HEK293T (cell line): ENCODE data around the gene GSTM3.
A peak's percentile ranks its signal among the peaks of the same experiment; 100 is the strongest.

Source experiments
- CTCF ChIA-PET: fragments of 350-600 bp; formaldehyde crosslinking; extraction: SDS; loops from one replicate; lab custom pipeline; 2021; ENCODE audit warnings: antibody characterized with exemption, inconsistent platforms; lab: Yijun Ruan, JAX
- POLR2A ChIA-PET: fragments of 350-600 bp; formaldehyde crosslinking; extraction: SDS; loops from one replicate; lab custom pipeline; 2020; ENCODE audit warnings: antibody characterized with exemption, inconsistent platforms; lab: Yijun Ruan, JAX
- DNase-seq: peaks from one replicate; pipeline ENCODE4 v3.0.0; 2012; ENCODE audit warnings: mixed read lengths; ENCODE audit errors: extremely low spot score
- ARNT ChIP-seq: fragments of 450-650 bp; IDR thresholded peaks from 2 replicates; pipeline ENCODE4 v1.6.1; 2017; ENCODE audit warnings: mild to moderate bottlenecking
- BHLHE40 ChIP-seq: fragments of 450-650 bp; IDR thresholded peaks from 2 replicates; pipeline ENCODE4 v1.6.1; 2016; ENCODE audit warnings: mild to moderate bottlenecking, moderate library complexity, borderline replicate concordance
- CTBP1 ChIP-seq: fragments of 450-650 bp; IDR thresholded peaks from 2 replicates; pipeline ENCODE4 v1.6.1; 2016; ENCODE audit warnings: borderline replicate concordance
- ELF4 ChIP-seq: fragments of 450-650 bp; IDR thresholded peaks from 2 replicates; pipeline ENCODE4 v1.6.1; 2017; ENCODE audit warnings: antibody characterized with exemption
- FOXA1 ChIP-seq: fragments of 450-650 bp; IDR thresholded peaks from 2 replicates; pipeline ENCODE4 v1.6.1; 2016; ENCODE audit warnings: mild to moderate bottlenecking
- FOXK2 ChIP-seq: fragments of 450-650 bp; IDR thresholded peaks from 2 replicates; pipeline ENCODE4 v1.6.1; 2016; ENCODE audit warnings: mild to moderate bottlenecking
- FOXM1 ChIP-seq: fragments of 450-650 bp; IDR thresholded peaks from 2 replicates; pipeline ENCODE4 v1.6.1; 2017; ENCODE audit warnings: mild to moderate bottlenecking, borderline replicate concordance
- HDGF ChIP-seq: fragments of 450-650 bp; IDR thresholded peaks from 2 replicates; pipeline ENCODE4 v1.6.1; 2017; ENCODE audit warnings: antibody characterized with exemption, borderline replicate concordance
- L3MBTL2 ChIP-seq: fragments of 450-650 bp; conservative IDR thresholded peaks from 2 replicates; pipeline ENCODE4 v1.6.1; 2016; ENCODE audit warnings: mild to moderate bottlenecking
- LEF1 ChIP-seq: fragments of 450-650 bp; IDR thresholded peaks from 2 replicates; pipeline ENCODE4 v1.6.1; 2017; ENCODE audit warnings: mild to moderate bottlenecking, borderline replicate concordance
- NFRKB ChIP-seq: fragments of 450-650 bp; IDR thresholded peaks from 2 replicates; pipeline ENCODE4 v1.6.1; 2016; ENCODE audit warnings: mild to moderate bottlenecking, moderate library complexity
- SP1 ChIP-seq: fragments of 450-650 bp; IDR thresholded peaks from 2 replicates; pipeline ENCODE4 v1.6.1; 2017
- SUZ12 ChIP-seq: fragments of 450-650 bp; IDR thresholded peaks from 2 replicates; pipeline ENCODE4 v1.6.1; 2016; ENCODE audit warnings: mild to moderate bottlenecking
- TARDBP ChIP-seq: fragments of 450-650 bp; IDR thresholded peaks from 2 replicates; pipeline ENCODE4 v1.6.1; 2016
- ZNF384 ChIP-seq: fragments of 450-650 bp; IDR thresholded peaks from 2 replicates; pipeline ENCODE4 v1.6.1; 2016
- TF ChIP-seq, protein P1 (sequence below): fragments of 450-650 bp; IDR thresholded peaks from 2 replicates; pipeline ENCODE4 v1.6.1; 2016

GSTM3 gene

DNA sequence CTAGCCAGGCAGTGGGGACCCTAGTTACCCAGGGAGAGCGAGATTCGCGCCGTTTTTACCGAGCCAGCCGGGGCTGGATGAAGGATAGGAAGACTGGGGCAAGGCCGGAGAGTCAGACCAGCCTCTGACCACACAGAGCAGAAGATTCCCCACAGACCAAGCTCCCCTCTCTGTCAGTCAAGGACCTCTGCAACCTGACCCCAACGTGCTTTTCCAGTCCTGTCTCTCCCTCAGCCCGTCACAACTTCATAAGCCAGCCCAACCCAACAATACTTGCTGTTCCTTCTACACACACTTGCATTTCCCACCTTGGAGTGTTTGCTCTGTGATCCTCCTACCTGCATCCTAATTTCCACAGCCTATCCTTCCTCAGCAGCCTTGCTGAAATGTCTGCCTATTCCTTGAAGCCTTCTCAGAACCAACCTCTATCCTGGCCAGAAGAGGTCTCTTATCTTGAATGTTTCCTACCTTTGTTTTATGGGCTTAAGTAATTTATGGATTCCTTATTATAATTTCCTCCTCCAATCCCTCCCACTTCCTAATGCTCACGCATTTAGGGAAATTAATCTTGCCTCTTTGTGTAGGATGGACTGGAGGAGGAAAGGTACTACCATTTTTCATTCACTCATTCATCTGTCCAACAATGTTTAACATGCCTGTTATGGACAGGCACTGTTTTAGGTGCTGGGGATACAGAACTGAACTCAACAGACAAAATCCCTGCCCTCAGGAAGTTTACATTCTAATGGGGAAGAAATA, at the start of gene GSTM3:
Gene GSTM3, minus strand, starts transcription at position 424 of the 759 bp plus-strand sequence. CDS start 751 bp downstream, outside the sequence.
- DNase-seq, result no peak
- ChIA-PET POLR2A (interaction anchor here (1.2 kb wide), 1 partner anchor 9 kb away, joined by 5 read pairs; no protein-coding TSS in a partner anchor), CTCF (no interaction called here)
- TF ChIP-seq, protein P1, sequence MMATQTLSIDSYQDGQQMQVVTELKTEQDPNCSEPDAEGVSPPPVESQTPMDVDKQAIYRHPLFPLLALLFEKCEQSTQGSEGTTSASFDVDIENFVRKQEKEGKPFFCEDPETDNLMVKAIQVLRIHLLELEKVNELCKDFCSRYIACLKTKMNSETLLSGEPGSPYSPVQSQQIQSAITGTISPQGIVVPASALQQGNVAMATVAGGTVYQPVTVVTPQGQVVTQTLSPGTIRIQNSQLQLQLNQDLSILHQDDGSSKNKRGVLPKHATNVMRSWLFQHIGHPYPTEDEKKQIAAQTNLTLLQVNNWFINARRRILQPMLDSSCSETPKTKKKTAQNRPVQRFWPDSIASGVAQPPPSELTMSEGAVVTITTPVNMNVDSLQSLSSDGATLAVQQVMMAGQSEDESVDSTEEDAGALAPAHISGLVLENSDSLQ, result peak; percentile 62; the same call in 1 of the 2 replicates
- no peak for TF ChIP-seq FOXK2

- POLR2A ChIA-PET, result interaction anchor here (1.1 kb wide), 1 partner anchor 194 kb away, joined by 7 read pairs; the partner anchor contains the start of gene AHCYL1
Observed at GRCh38 chr1:109790329-109790728, 49.5 kb upstream of the GSTM3 start.

DNA sequence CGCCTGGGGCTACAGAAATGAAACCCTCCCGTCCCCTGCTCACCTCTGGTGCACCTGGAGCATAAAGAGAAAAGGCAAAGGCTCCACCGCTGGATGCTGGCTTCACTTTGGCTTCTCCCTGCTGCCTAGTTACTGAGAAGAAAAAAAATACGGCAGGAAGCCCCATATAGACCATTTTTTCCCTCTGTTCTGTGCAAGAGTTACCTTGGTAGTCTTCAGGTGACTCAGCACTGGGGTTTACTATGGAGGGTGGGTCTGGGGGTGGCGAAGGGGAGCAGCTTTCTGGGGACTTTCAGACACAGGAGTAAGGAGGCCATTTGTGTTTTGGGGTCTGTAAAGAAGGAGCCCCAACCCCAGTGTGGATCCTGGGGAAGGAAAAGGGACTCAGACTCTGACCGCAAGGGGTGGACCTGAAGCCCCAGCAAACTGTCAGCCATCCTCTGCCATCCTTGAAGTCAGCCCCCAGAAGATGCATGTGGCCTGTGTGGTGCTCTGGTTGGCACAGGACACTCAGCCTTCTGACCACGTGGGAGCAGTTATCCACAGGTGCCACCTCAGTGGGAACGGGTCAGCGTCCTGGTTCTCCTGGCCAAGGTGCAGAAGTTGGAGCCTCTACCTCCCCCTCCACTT, 48.8 kb upstream of the GSTM3 start:
- CTCF ChIA-PET, result interaction anchor here (0.7 to 1.2 kb wide), 4 partner anchors 12 to 194 kb away, joined by 3 to 11 read pairs (median 3); no protein-coding TSS in a partner anchor
- POLR2A ChIA-PET, result no interaction called here

More at GRCh38 chr1:109790329-109790728, 49.5 kb upstream of the GSTM3 start:
- TF ChIP-seq ELF4 (no peak), LEF1 (no peak), FOXM1 (no peak), FOXA1 (no peak), L3MBTL2 (no peak), SP1 (no peak), ARNT (no peak)
- no peak for DNase-seq
- CTCF ChIA-PET, result interaction anchor here (0.6 to 3.9 kb wide), 8 partner anchors 9 to 705 kb away, joined by 3 to 39 read pairs (median 4); partner anchors contain the start of gene AHCYL1

DNA sequence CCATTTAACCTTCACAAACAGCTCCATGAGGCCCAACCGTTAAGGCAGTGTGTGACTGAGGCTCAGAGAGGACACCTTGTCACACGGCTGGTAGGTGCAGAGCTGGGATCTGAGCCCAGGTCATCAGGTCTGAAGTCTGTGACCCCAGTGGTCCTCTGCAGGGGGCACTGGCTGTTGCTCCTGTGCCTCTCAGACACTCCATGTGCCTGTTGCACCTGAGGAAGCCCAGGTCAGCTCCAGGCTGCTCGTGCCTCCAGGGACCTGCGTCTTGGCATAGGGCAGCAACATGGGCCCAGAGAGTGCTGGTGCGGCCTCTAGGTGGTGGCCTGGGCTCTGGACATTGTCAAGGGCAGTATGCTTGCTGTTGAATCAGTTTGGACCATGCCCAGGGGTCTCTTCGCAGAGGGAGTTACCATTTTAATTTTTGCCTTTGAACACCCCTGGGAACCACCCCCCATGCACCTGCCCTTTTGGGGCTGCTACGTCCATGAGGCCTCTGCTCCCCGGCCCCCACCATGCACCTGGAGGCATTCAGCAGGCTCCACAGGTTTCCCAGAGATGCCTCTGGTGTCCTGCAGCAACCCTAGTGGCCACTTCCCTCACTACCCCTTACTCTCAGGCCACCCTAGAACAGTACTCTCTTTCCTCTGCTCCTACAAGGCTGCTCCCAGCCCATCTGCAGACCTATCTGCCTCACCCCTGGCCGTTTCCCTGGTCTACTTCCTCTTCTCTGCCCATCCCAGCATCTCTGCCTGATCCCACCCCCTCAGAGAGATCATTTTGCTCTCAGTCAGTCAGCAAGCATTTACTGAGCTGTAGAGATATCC, 48.1 kb upstream of the GSTM3 start:
- CTCF ChIA-PET, result interaction anchor here (0.7 to 1.7 kb wide), 4 partner anchors 99 to 196 kb away, joined by 3 to 8 read pairs (median 3); partner anchors contain the start of gene AHCYL1
- POLR2A ChIA-PET, result no interaction called here
- TF ChIP-seq LEF1 (no peak), CTBP1 (no peak), SUZ12 (no peak), FOXA1 (no peak), NFRKB (no peak)
- DNase-seq, result peak; percentile 69

More for the DNA sequence above, 48.8 kb upstream of the GSTM3 start:
- no peak for DNase-seq
- TF ChIP-seq L3MBTL2 (no peak), HDGF (no peak), FOXK2 (no peak), BHLHE40 (no peak), ZNF384 (no peak), CTBP1 (no peak), LEF1 (no peak), FOXA1 (no peak)
- TF ChIP-seq, protein P1, result no peak

DNA sequence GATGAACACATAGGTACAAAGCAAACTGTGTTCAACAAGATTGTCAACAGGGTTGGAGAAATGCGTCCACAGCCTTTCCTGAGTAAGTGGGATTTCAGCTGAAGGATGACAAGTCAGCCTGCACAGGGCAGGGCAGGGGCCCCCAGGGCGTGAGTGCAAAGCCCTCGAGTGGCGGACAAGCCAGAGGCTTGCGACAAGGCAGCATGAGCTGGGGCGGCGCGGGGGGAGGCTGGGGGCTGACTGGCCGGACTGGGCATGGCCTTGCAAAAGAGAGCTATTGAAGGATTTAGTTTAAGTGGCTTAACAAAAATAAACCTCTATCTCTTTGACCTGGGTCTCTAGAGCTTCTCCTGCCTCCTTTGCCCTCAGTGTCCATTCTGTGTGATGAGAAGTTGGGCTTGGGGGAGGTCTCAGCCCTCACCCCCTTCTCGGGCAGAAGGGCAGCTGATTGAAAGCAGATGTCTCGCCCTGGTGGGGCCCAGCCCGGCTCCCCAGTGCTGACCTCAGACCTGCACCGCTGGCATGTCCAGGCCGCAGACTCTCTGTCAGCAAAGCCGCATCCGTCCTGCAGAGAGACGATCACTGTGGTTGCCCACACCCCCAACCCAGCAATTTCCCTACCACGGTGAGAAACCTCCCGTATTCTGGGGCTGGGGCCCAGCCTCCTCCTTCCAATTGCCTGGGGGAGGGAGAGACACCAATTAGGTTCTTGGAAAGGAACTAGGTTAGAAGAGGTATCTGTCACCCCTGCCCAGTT, 47.2 kb upstream of the GSTM3 start:
- ChIA-PET CTCF (interaction anchor here (1.7 kb wide), 1 partner anchor 197 kb away, joined by 8 read pairs; the partner anchor contains the start of gene AHCYL1), POLR2A (no interaction called here)
- TF ChIP-seq ARNT, result no peak
- no peak for TF ChIP-seq FOXM1
- TF ChIP-seq FOXK2, result no peak
- no peak for TF ChIP-seq ELF4
- TF ChIP-seq NFRKB, result no peak
- TF ChIP-seq SP1, result no peak
- TF ChIP-seq ZNF384, result no peak
- TF ChIP-seq LEF1, result no peak
- no peak for TF ChIP-seq L3MBTL2
- no peak for TF ChIP-seq HDGF
- TF ChIP-seq FOXA1, result no peak
- TF ChIP-seq BHLHE40, result no peak
- TF ChIP-seq, protein P1, result no peak
- no peak for TF ChIP-seq SUZ12
- no peak for TF ChIP-seq TARDBP
- TF ChIP-seq CTBP1, result no peak
- DNase-seq, result no peak
